ENCODE data around the gene ARHGEF3. TPM values are rescaled to one million over a fixed set of nuclear protein-coding genes. Genes with fewer than 3 reads are reported as not detected.

ARHGEF3 gene
- total RNA-seq, 1 experiment from 2014 or later = 7.9 TPM

DNA sequence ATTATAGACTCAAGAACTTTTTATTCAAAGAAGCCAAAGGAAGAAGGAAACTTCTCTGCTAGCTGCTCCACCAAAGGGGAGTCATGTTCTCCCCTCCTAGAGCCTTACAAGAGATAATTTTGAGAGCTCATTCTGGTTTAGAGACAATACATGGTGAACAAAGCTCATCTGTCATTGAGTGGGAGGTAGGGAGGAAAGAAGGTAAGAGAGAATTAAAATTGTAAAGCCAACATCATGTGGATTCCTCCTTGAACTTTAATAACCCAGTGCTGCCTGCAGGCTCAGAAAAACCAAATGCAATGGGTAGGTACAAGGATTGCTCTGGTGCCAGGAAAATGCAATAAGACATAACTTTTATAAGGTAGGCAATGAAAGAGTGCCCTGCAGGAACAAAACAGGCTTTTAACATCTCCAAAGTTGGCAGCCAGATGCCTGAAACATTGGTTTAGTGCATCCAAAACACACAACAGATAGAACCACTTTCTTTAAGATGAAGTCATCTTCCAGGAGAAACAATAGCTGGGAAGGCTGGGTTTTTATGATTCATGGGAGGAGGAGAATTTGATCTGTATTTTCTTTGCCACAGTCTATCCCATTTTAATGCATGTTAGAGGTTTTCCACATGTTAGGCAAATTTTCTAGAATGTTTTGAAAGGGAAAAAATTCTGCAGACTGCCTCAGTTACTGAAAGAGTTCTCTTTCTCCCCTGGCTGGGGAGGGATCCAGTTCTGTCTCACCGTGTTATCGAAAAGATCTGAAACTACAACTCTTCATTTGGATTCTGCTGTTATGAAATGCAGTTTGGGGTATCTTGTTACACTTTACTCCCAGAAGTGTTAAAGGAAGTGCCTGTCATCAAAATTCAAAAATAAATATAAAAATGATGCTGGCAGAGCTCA lies 11.3 kb upstream of the ARHGEF3 start:
- Mint-ChIP-seq H3K4me3 (no peak overlapping the region), H3K9me3 (no peaks in the 10 kb centered on the region), H3K27ac (no peak overlapping the region), H3K4me1 (no peaks in the 10 kb centered on the region), H3K27me3 (ENCODE audit: low read depth) (no peaks in the 10 kb centered on the region), H3K36me3 (no peaks in the 10 kb centered on the region)
- ATAC-seq = no peak
- DNase-seq (ENCODE audit: low spot score) = no peak
- TF ChIP-seq, protein P1, sequence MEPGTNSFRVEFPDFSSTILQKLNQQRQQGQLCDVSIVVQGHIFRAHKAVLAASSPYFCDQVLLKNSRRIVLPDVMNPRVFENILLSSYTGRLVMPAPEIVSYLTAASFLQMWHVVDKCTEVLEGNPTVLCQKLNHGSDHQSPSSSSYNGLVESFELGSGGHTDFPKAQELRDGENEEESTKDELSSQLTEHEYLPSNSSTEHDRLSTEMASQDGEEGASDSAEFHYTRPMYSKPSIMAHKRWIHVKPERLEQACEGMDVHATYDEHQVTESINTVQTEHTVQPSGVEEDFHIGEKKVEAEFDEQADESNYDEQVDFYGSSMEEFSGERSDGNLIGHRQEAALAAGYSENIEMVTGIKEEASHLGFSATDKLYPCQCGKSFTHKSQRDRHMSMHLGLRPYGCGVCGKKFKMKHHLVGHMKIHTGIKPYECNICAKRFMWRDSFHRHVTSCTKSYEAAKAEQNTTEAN (CRISPR knock-in tag; IDR thresholded peaks at IDR 0.05) = no peak
- no peak for TF ChIP-seq CTCF (IDR thresholded peaks at IDR 0.05)
- no peak for TF ChIP-seq OVOL2 (CRISPR knock-in tag; IDR thresholded peaks at IDR 0.05; ENCODE audit: borderline replicate concordance)
- no peak for TF ChIP-seq NR3C1 (CRISPR knock-in tag; conservative IDR thresholded peaks at IDR 0.05; ENCODE audit: low read depth)
- no peak for TF ChIP-seq GTF2I (CRISPR knock-in tag; conservative IDR thresholded peaks at IDR 0.05)
- TF ChIP-seq, protein P2, sequence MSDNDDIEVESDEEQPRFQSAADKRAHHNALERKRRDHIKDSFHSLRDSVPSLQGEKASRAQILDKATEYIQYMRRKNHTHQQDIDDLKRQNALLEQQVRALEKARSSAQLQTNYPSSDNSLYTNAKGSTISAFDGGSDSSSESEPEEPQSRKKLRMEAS (CRISPR knock-in tag; IDR thresholded peaks at IDR 0.05) = no peak
- TF ChIP-seq TEAD4 (CRISPR knock-in tag; IDR thresholded peaks at IDR 0.05) = no peak
- TF ChIP-seq CREB1 (CRISPR knock-in tag; IDR thresholded peaks at IDR 0.05) = no peak
- no peak for TF ChIP-seq ZNF263 (CRISPR knock-in tag; IDR thresholded peaks at IDR 0.05; ENCODE audit: low read depth)
- TF ChIP-seq, protein P3, sequence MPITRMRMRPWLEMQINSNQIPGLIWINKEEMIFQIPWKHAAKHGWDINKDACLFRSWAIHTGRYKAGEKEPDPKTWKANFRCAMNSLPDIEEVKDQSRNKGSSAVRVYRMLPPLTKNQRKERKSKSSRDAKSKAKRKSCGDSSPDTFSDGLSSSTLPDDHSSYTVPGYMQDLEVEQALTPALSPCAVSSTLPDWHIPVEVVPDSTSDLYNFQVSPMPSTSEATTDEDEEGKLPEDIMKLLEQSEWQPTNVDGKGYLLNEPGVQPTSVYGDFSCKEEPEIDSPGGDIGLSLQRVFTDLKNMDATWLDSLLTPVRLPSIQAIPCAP (CRISPR knock-in tag; IDR thresholded peaks at IDR 0.05) = no peak
- TF ChIP-seq ZNF121 (CRISPR knock-in tag; IDR thresholded peaks at IDR 0.05) = no peak
- no peak for TF ChIP-seq CDX4 (CRISPR knock-in tag; IDR thresholded peaks at IDR 0.05; ENCODE audit: borderline replicate concordance)
- TF ChIP-seq, protein P4, sequence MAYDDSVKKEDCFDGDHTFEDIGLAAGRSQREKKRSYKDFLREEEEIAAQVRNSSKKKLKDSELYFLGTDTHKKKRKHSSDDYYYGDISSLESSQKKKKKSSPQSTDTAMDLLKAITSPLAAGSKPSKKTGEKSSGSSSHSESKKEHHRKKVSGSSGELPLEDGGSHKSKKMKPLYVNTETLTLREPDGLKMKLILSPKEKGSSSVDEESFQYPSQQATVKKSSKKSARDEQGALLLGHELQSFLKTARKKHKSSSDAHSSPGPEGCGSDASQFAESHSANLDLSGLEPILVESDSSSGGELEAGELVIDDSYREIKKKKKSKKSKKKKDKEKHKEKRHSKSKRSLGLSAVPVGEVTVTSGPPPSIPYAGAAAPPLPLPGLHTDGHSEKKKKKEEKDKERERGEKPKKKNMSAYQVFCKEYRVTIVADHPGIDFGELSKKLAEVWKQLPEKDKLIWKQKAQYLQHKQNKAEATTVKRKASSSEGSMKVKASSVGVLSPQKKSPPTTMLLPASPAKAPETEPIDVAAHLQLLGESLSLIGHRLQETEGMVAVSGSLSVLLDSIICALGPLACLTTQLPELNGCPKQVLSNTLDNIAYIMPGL (CRISPR knock-in tag; IDR thresholded peaks at IDR 0.05) = no peak
- CTCF ChIA-PET = interaction anchor here (1.0 to 3.5 kb wide), 4 partner anchors 11 to 176 kb away, joined by 3 to 21 read pairs (median 11); partner anchors contain the start of gene ARHGEF3
- POLR2A ChIA-PET = no interaction called here

DNA sequence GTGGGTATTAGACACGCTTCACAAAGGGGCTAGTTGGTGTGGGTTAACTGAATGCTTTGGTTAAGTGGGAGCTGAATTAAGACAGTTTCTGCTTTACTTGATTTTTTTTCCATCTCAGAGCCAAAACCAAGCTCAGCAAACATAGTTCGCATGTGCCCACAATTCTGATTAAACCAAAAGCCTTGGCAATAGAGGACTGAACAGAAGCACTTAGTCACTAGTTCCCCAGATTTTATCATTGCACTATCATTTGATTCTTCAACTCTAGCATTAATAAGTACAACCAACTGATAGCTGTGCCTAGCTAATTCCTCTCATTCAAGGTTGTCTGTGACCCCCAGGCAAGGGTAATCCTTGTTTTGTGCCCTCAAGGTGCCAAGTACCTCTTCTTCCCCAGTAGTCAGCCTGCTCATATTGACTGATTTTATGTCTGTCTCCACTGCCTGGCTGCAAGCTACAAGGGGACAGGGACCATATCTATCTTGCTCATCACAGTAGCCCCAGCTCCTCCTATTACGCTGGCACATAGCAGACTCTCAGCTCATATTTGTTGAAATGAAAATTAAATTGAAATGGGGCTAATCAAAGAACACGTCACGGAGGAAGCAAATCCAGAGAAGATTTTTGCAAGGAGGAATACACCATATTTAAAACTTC lies 9.9 kb upstream of the ARHGEF3 start:
- H3K9me3 Mint-ChIP-seq = no peaks in the 10 kb centered on the region
- CTCF ChIA-PET = interaction anchor here (0.7 to 3.5 kb wide), 5 partner anchors 9 to 177 kb away, joined by 3 to 21 read pairs (median 5); partner anchors contain the start of gene ARHGEF3
- peaks cover 5% of the 10 kb centered on the region; the same call in 1 of the 2 replicates for H3K4me1 Mint-ChIP-seq
- POLR2A ChIA-PET = interaction anchor here (0.9 kb wide), 1 partner anchor 10 kb away, joined by 3 read pairs; the partner anchor contains the start of gene ARHGEF3
- ATAC-seq = no peak
- no peaks in the 10 kb centered on the region for H3K36me3 Mint-ChIP-seq
- H3K27ac Mint-ChIP-seq = no peak overlapping the region
- TF ChIP-seq MLX (CRISPR knock-in tag; IDR thresholded peaks at IDR 0.05) = no peak
- TF ChIP-seq NR1H2 (CRISPR knock-in tag; IDR thresholded peaks at IDR 0.05) = no peak
- TF ChIP-seq, protein P5, sequence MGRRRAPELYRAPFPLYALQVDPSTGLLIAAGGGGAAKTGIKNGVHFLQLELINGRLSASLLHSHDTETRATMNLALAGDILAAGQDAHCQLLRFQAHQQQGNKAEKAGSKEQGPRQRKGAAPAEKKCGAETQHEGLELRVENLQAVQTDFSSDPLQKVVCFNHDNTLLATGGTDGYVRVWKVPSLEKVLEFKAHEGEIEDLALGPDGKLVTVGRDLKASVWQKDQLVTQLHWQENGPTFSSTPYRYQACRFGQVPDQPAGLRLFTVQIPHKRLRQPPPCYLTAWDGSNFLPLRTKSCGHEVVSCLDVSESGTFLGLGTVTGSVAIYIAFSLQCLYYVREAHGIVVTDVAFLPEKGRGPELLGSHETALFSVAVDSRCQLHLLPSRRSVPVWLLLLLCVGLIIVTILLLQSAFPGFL (CRISPR knock-in tag; IDR thresholded peaks at IDR 0.05; ENCODE audit: borderline replicate concordance) = no peak
- no peak for TF ChIP-seq JAZF1 (CRISPR knock-in tag; IDR thresholded peaks at IDR 0.05)
- TF ChIP-seq MXD4 (CRISPR knock-in tag; IDR thresholded peaks at IDR 0.05; ENCODE audit: borderline replicate concordance) = no peak
- TF ChIP-seq GTF2I (CRISPR knock-in tag; conservative IDR thresholded peaks at IDR 0.05) = no peak
- TF ChIP-seq FOXP1 (CRISPR knock-in tag; IDR thresholded peaks at IDR 0.05; ENCODE audit: borderline replicate concordance) = no peak
- H3K4me3 Mint-ChIP-seq = no peak overlapping the region
- no peaks in the 10 kb centered on the region for H3K27me3 Mint-ChIP-seq (ENCODE audit: low read depth)
- no peak for DNase-seq (ENCODE audit: low spot score)

Data from WTC11 (cell line).